ENCODE results near the gene COPZ2.
"Not testable (repeated sequence)": the region's sequence is repeated elsewhere in the genome, so short reads cannot be mapped to it uniquely, and the experiment has no call there.

COPZ2 gene, protein sequence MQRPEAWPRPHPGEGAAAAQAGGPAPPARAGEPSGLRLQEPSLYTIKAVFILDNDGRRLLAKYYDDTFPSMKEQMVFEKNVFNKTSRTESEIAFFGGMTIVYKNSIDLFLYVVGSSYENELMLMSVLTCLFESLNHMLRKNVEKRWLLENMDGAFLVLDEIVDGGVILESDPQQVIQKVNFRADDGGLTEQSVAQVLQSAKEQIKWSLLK

DNA sequence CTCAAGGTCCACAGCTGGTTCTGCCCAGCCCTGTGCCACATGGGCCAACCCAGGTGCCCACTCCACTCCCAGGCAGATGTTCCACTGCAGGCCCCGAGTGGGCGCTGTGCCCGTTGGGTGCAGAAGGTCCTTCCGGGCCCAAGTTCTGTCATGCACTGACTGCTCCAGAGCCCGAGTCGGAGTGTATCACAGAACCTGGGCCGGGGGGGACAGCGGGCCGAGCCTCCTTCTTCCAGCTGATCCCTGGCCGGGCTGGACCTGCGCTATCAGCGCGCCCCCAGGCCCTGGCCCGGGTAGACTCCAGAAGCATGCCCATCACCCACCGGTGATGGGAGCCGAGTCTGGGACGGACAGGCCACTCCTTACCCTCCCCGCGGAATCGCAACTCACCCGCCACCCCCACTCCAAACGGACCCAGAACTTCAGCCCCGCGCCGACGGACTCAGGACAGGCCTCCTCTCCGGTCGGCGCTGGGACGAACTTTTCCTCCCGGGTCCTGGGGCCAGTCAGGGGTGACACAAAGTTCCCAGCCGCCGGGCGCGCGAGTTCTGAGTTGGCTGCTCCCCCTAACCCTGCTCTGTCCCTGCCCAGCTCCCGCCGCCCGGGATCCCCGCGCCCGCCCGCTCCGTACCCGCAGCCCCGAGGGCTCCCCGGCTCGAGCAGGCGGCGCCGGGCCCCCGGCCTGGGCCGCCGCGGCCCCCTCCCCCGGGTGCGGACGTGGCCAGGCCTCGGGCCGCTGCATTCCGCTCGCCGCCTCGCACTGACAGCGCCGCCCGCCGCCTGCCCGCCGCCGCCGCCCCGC, at the start of gene COPZ2:
TSS of gene COPZ2 (minus strand) at position 762 of the 802 bp plus-strand sequence. CDS start at position 742, 20 bp downstream.
- Histone ChIP-seq H3K36me3 (ENCODE audit: control insufficient read depth, insufficient read depth, low read length) (no peaks in the 10 kb centered on the region), H3K4me3 (replicated peaks; ENCODE audit: low read depth, low read length) (peak within 1 kb of the TSS; percentile 64), H3K27me3 (replicated peaks; ENCODE audit: control insufficient read depth, insufficient read depth, low read length) (no peaks in the 10 kb centered on the region; the same call in 1 of the 2 replicates)
- peak; percentile 52 for DNase-seq (ENCODE audit: extremely low read depth, insufficient read length)
- TF ChIP-seq, protein P1, sequence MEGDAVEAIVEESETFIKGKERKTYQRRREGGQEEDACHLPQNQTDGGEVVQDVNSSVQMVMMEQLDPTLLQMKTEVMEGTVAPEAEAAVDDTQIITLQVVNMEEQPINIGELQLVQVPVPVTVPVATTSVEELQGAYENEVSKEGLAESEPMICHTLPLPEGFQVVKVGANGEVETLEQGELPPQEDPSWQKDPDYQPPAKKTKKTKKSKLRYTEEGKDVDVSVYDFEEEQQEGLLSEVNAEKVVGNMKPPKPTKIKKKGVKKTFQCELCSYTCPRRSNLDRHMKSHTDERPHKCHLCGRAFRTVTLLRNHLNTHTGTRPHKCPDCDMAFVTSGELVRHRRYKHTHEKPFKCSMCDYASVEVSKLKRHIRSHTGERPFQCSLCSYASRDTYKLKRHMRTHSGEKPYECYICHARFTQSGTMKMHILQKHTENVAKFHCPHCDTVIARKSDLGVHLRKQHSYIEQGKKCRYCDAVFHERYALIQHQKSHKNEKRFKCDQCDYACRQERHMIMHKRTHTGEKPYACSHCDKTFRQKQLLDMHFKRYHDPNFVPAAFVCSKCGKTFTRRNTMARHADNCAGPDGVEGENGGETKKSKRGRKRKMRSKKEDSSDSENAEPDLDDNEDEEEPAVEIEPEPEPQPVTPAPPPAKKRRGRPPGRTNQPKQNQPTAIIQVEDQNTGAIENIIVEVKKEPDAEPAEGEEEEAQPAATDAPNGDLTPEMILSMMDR (IDR thresholded peaks at IDR 0.05; ENCODE audit: insufficient read depth, low read length, poor library complexity, severe bottlenecking) = peak; percentile 88

DNA sequence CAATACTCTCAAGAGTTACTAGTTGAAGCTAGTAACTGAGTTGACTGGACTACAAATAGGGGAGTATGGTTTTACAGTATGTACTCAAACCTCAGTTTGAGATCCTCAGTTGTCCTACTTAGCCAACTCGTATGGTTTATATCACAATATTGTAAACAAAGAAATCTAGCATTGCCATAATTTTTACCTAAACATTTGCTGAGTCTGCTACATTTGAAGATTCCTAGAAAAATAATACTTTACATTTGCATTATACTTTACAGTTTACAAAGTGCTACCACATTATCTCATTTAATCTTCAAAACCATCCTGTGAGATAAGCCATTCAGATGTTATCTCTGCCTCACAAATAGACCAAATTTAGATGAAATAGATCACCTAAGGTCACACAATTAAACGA, 47.3 kb upstream of the COPZ2 start:
- no peaks in the 10 kb centered on the region for H3K36me3 ChIP-seq (ENCODE audit: control insufficient read depth, insufficient read depth, low read length)
- DNase-seq (ENCODE audit: extremely low read depth, insufficient read length) = no peak
- H3K27me3 ChIP-seq (replicated peaks; ENCODE audit: control insufficient read depth, insufficient read depth, low read length) = no peaks in the 10 kb centered on the region
- TF ChIP-seq, protein P1 (IDR thresholded peaks at IDR 0.05; ENCODE audit: insufficient read depth, low read length, poor library complexity, severe bottlenecking) = no peak
- no peak overlapping the region for H3K4me3 ChIP-seq (replicated peaks; ENCODE audit: low read depth, low read length)

DNA sequence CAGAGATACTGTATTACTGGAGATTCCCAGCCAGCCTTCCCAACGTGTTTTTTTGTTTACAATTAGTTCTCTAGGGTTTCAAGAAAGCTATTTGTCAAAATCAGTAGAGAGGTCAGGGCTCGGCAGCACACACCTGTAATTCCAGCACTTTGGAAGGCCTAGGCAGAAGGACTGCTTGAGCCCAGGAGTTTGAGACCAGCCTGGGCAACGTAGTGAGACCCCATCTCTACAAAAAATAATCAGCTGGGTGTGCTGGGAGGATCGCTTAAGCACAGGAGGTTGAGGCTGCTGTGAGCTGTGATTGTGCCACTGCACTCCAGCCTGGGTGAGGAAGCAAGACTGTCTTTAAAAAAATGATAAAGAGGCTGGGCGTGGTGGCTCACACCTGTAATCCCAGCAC, 44.3 kb upstream of the COPZ2 start:
- TF ChIP-seq, protein P1 (IDR thresholded peaks at IDR 0.05; ENCODE audit: insufficient read depth, low read length, poor library complexity, severe bottlenecking) = no peak
- H3K27me3 ChIP-seq (replicated peaks; ENCODE audit: control insufficient read depth, insufficient read depth, low read length) = no peaks in the 10 kb centered on the region

DNA sequence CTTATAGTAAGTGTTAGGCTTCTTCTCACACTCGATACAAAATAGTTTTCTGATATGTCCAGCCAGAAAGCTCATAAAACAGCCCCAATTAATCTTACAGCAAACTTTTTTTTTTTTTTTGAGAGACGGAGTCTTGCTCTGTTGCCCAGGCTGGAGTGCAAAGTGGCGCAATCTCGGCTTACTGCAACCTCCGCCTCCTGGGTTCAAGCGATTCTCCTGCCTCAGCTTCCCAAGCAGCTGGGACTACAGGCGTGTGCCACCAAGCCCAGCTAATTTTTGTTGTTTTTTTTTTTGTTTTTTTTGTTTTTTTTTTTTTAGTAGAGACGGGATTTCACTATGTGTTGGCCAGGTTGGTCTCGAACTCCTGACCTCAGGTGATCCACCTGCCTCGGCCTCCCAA, 39.6 kb upstream of the COPZ2 start:
- not testable (repeated sequence) for H3K27me3 ChIP-seq (replicated peaks; ENCODE audit: control insufficient read depth, insufficient read depth, low read length); H3K36me3 ChIP-seq (ENCODE audit: control insufficient read depth, insufficient read depth, low read length); H3K4me3 ChIP-seq (replicated peaks; ENCODE audit: low read depth, low read length); DNase-seq (ENCODE audit: extremely low read depth, insufficient read length)

More for the DNA sequence above, 44.3 kb upstream of the COPZ2 start:
- Histone ChIP-seq H3K4me3 (replicated peaks; ENCODE audit: low read depth, low read length) (no peak overlapping the region), H3K36me3 (ENCODE audit: control insufficient read depth, insufficient read depth, low read length) (no peaks in the 10 kb centered on the region; the same call in 1 of the 2 replicates)
- DNase-seq (ENCODE audit: extremely low read depth, insufficient read length) = no peak

DNA sequence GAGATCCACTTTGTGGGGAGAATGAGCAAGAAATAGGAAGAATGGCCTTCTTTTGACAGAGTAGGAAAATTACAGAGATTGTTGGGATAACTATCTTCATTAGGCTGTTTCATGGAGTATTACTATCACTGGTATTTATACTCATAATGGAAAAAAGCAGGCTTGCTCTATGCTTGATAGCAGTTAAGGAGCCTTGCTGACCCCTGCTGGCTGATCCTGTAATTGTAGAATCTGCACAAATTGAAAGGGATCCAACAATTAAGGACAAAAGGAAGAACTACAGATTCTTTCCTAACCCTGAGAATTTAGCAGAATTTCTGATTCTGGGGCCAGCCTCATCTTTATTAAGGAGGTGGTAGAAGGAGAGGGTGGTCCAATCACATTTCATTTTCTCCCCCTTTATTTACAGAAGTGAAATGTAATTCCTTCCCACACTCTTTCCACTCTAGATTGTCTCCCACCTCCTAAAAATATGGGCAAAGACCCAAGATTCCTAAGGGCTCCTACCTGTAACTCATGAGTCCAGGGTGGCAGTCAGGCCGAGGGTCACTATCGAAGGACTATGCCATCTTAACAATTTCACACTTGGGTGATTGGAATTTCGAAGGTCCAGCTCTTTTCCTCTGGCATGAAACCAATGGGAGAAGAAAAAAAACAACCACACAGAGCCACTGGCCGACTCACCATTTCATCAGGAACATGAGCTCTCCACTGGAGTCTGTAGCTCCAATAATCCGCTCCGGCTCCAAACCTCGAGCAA, 36.9 kb upstream of the COPZ2 start:
- DNase-seq (ENCODE audit: extremely low read depth, insufficient read length) = no peak
- H3K36me3 ChIP-seq (ENCODE audit: control insufficient read depth, insufficient read depth, low read length) = peaks cover 6% of the 10 kb centered on the region
- H3K4me3 ChIP-seq (replicated peaks; ENCODE audit: low read depth, low read length) = no peak overlapping the region
- H3K27me3 ChIP-seq (replicated peaks; ENCODE audit: control insufficient read depth, insufficient read depth, low read length) = no peaks in the 10 kb centered on the region
- TF ChIP-seq, protein P1 (IDR thresholded peaks at IDR 0.05; ENCODE audit: insufficient read depth, low read length, poor library complexity, severe bottlenecking) = peak; percentile 74

DNA sequence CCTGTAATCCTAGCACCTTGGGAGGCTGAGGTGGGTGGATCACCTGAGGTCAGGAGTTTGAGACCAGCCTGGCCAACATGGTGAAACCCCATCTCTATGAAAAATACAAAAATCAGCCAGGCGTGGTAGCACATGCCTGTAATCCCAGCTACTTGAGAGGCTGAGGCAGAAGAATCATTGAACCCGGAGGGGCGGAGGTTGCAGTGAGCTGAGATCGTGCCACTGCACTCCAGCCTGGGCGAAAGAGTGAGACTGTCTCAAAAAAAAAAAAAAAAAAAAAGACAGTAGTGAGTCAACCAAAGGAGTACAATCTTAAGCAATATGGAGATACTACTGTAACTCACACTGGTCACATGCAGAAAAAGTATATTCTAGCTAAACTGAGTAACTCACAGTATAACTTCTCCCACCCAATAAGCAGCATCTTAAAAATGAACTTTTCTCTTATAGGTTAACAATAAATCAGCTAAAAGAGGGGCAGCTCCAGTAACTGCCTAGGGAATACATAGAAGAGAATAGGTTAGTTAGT, 36.0 kb upstream of the COPZ2 start:
- H3K4me3 ChIP-seq (replicated peaks; ENCODE audit: low read depth, low read length); H3K36me3 ChIP-seq (ENCODE audit: control insufficient read depth, insufficient read depth, low read length); DNase-seq (ENCODE audit: extremely low read depth, insufficient read length); H3K27me3 ChIP-seq (replicated peaks; ENCODE audit: control insufficient read depth, insufficient read depth, low read length): not testable (repeated sequence)

DNA sequence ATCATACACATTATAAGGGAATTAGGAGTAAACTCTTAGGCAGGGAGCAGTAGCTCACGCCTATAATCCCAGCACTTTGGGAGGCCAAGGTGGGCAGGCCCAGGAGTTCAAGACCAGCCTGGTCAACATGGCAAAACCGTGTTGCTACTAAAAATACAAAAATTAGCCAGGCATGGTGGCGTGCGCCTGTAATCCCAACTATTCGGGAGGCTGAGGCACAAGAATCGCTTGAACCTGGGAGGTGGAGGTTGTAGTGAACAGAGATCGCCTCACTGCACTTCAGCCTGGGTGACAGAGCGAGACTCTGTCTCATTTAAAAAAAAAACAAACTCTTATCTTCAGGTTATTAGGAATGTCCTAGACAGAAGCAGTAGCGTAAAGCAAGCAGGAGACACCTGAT, 35.2 kb upstream of the COPZ2 start:
- not testable (repeated sequence) for H3K36me3 ChIP-seq (ENCODE audit: control insufficient read depth, insufficient read depth, low read length); H3K4me3 ChIP-seq (replicated peaks; ENCODE audit: low read depth, low read length); H3K27me3 ChIP-seq (replicated peaks; ENCODE audit: control insufficient read depth, insufficient read depth, low read length); DNase-seq (ENCODE audit: extremely low read depth, insufficient read length)

Measured in GM06990 (cell line).